Astrocyte (in vitro differentiated cells and primary cell): ENCODE data around the gene KRT84.

Source experiments
- EZH2 ChIP-seq: IDR thresholded peaks from 2 replicates; pipeline ENCODE4 v1.6.1; 2012; ENCODE audit warnings: mild to moderate bottlenecking, low read length, inconsistent platforms; ENCODE audit not compliant: insufficient read depth
- TF ChIP-seq, protein P1 (sequence below): IDR thresholded peaks from 2 replicates; pipeline ENCODE4 v1.5.1; 2011; ENCODE audit warnings: low read depth, mild to moderate bottlenecking, inconsistent platforms, low read length, moderate library complexity; ENCODE audit not compliant: insufficient read depth

GRCh38 chr12:52414936-52415335 is 29.5 kb upstream of the KRT84 start:
- TF ChIP-seq, protein P1, sequence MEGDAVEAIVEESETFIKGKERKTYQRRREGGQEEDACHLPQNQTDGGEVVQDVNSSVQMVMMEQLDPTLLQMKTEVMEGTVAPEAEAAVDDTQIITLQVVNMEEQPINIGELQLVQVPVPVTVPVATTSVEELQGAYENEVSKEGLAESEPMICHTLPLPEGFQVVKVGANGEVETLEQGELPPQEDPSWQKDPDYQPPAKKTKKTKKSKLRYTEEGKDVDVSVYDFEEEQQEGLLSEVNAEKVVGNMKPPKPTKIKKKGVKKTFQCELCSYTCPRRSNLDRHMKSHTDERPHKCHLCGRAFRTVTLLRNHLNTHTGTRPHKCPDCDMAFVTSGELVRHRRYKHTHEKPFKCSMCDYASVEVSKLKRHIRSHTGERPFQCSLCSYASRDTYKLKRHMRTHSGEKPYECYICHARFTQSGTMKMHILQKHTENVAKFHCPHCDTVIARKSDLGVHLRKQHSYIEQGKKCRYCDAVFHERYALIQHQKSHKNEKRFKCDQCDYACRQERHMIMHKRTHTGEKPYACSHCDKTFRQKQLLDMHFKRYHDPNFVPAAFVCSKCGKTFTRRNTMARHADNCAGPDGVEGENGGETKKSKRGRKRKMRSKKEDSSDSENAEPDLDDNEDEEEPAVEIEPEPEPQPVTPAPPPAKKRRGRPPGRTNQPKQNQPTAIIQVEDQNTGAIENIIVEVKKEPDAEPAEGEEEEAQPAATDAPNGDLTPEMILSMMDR: no peak
- no peak for TF ChIP-seq EZH2
